HCEC 1CT (cell line): ENCODE measurements around the gene RASSF8.

Experiments used
- DNase-seq: peaks from one replicate; pipeline ENCODE4 v3.0.0-alpha.2; 2017

The RASSF8 gene

GRCh38 chr12:26062566-26062965, 104.1 kb downstream of the RASSF8 start:
- DNase-seq = peak; percentile 78

GRCh38 chr12:26065451-26065850, 107.0 kb downstream of the RASSF8 start:
- no peak for DNase-seq

- DNase-seq = no peak
Measured at GRCh38 chr12:26068503-26068902, 110.0 kb downstream of the RASSF8 start.

GRCh38 chr12:26069796-26070195, 111.3 kb downstream of the RASSF8 start:
- no peak for DNase-seq

- DNase-seq = peak; percentile 58
Measured at GRCh38 chr12:26077915-26078702, 119.6 kb downstream of the RASSF8 start.

GRCh38 chr12:26080911-26081310, 122.4 kb downstream of the RASSF8 start:
- DNase-seq = no peak

- DNase-seq = no peak
Measured at GRCh38 chr12:26086936-26087335, 128.5 kb downstream of the RASSF8 start.

- no peak for DNase-seq
Measured at GRCh38 chr12:26088998-26089397, 130.5 kb downstream of the RASSF8 start.

GRCh38 chr12:26090836-26091510, 132.5 kb downstream of the RASSF8 start:
- peak; percentile 14 for DNase-seq

- DNase-seq = no peak
Measured at GRCh38 chr12:26091822-26092221, 133.3 kb downstream of the RASSF8 start.

- no peak for DNase-seq
Measured at GRCh38 chr12:26092346-26093105, 134.0 kb downstream of the RASSF8 start.

- DNase-seq = no peak
Measured at GRCh38 chr12:26095186-26095585, 136.7 kb downstream of the RASSF8 start.

GRCh38 chr12:26096036-26096435, 137.6 kb downstream of the RASSF8 start:
- DNase-seq = no peak

GRCh38 chr12:26097046-26097878, 138.8 kb downstream of the RASSF8 start:
- DNase-seq = peak; percentile 67

- no peak for DNase-seq
Measured at GRCh38 chr12:26100666-26101349, 142.3 kb downstream of the RASSF8 start.

- no peak for DNase-seq
Measured at GRCh38 chr12:26101350-26101734, 142.9 kb downstream of the RASSF8 start.

- DNase-seq = no peak
Measured at GRCh38 chr12:26101763-26102162, 143.3 kb downstream of the RASSF8 start.

- no peak for DNase-seq
Measured at GRCh38 chr12:26102953-26103352, 144.5 kb downstream of the RASSF8 start.

GRCh38 chr12:26106347-26106746, 147.9 kb downstream of the RASSF8 start:
- no peak for DNase-seq

GRCh38 chr12:26108915-26109314, 150.4 kb downstream of the RASSF8 start:
- no peak for DNase-seq

- DNase-seq = no peak
Measured at GRCh38 chr12:26109343-26109881, 150.9 kb downstream of the RASSF8 start.

GRCh38 chr12:26112232-26112631, 153.8 kb downstream of the RASSF8 start:
- DNase-seq = no peak
